ENCODE results near the gene CACNA1D. TPM values are rescaled to one million over a fixed set of nuclear protein-coding genes. Genes with fewer than 3 reads are reported as not detected.

The CACNA1D gene
- total and polyA plus RNA-seq, 9 of the 15 experiments (the other 6 are each of a cell fraction or from before 2014, with no cell fraction given), result 0.29 TPM; not detected in 8

GRCh38 chr3:53849916-53850315, 355.5 kb downstream of the CACNA1D start:
- in situ Hi-C loops (cut with MboI), result no loop called here
- Histone ChIP-seq H3K4me2 (ENCODE audit: insufficient read depth, low read length) (no peak overlapping the region), H3K27me3 (ENCODE audit: control insufficient read depth in 2 of 2, insufficient read depth in 2 of 2, low read length in 2 of 2) (peaks cover 0 to 27% of the 10 kb centered on the region in 2 experiments; a peak in 3 of 5 replicates), H3K9me3 (replicated peaks; ENCODE audit: control insufficient read depth, insufficient read depth, low read depth, low read length) (no peaks in the 10 kb centered on the region), H3K9me1 (ENCODE audit: control insufficient read depth, insufficient read depth, low read length) (no peaks in the 10 kb centered on the region), H2AFZ (ENCODE audit: low read depth, low read length) (no peak overlapping the region), H3K9ac (ENCODE audit: insufficient read depth in 1 of 2, low read depth in 2 of 2, low read length in 2 of 2) (no peak overlapping the region), H3K79me2 (ENCODE audit: control insufficient read depth, insufficient read depth, low read length) (no peaks in the 10 kb centered on the region), H3K4me3 (no peak overlapping the region), H3K4me1 (replicated peaks in 1 of 2; ENCODE audit: control insufficient read depth in 2 of 2, insufficient read depth in 2 of 2, low read length in 2 of 2) (peaks cover 0 to 13% of the 10 kb centered on the region in 2 experiments; a peak in 2 of 5 replicates), H4K20me1 (replicated peaks; ENCODE audit: control insufficient read depth, insufficient read depth, low read length) (no peaks in the 10 kb centered on the region), H3K27ac (ENCODE audit: extremely low read depth, low read depth, low read length) (no peak overlapping the region), H3K36me3 (ENCODE audit: control insufficient read depth, insufficient read depth, low read length) (no peaks in the 10 kb centered on the region)
- POLR2A ChIA-PET, result no interaction called here
- 22% methylated on average over 7 of the region's 7 CpGs for WGBS (ENCODE audit: insufficient coverage, low coverage, missing lambda C conversion rate)
- TF ChIP-seq U2AF1 (optimal IDR thresholded peaks at IDR 0.05; ENCODE audit: low read depth, low read length), result no peak
- no peak for TF ChIP-seq THAP7 (CRISPR knock-in tag; IDR thresholded peaks at IDR 0.05)
- TF ChIP-seq ARID2 (IDR thresholded peaks at IDR 0.05), result no peak
- no peak for TF ChIP-seq ZNF232 (CRISPR knock-in tag; IDR thresholded peaks at IDR 0.05)
- TF ChIP-seq GTF3C2 (IDR thresholded peaks at IDR 0.05; ENCODE audit: borderline replicate concordance, extremely low read depth, insufficient read length), result no peak
- no peak for TF ChIP-seq POLR3G (IDR thresholded peaks at IDR 0.05; ENCODE audit: extremely low read depth, insufficient read length, insufficient replicate concordance)
- TF ChIP-seq NFE2L1 (tag; IDR thresholded peaks at IDR 0.05; ENCODE audit: borderline replicate concordance, low read depth), result no peak
- TF ChIP-seq SLC30A9 (CRISPR knock-in tag; IDR thresholded peaks at IDR 0.05), result no peak
- TF ChIP-seq ZNF175 (CRISPR knock-in tag; IDR thresholded peaks at IDR 0.05; ENCODE audit: low read depth), result no peak
- TF ChIP-seq NFYB (IDR thresholded peaks at IDR 0.05; ENCODE audit: extremely low read depth, insufficient read length), result no peak
- TF ChIP-seq HES1 (IDR thresholded peaks at IDR 0.05; ENCODE audit: low read depth), result no peak
- BruUV-seq (replicated peaks), result no TSS peak
- ATAC-seq (no peak), DNase-seq (ENCODE audit: extremely low read depth in 1 of 4, low spot score in 3 of 4) (no peak), FAIRE-seq (no peak)
- intact Hi-C loops (cut with micrococcal nuclease), result no loop called here
- CTCF ChIA-PET (ENCODE audit: low intra/inter-chr PET ratio), result no interaction called here

Data from K562 (cell line).